Measurements from ENCODE around the gene ECE1.

The ECE1 gene

DNA sequence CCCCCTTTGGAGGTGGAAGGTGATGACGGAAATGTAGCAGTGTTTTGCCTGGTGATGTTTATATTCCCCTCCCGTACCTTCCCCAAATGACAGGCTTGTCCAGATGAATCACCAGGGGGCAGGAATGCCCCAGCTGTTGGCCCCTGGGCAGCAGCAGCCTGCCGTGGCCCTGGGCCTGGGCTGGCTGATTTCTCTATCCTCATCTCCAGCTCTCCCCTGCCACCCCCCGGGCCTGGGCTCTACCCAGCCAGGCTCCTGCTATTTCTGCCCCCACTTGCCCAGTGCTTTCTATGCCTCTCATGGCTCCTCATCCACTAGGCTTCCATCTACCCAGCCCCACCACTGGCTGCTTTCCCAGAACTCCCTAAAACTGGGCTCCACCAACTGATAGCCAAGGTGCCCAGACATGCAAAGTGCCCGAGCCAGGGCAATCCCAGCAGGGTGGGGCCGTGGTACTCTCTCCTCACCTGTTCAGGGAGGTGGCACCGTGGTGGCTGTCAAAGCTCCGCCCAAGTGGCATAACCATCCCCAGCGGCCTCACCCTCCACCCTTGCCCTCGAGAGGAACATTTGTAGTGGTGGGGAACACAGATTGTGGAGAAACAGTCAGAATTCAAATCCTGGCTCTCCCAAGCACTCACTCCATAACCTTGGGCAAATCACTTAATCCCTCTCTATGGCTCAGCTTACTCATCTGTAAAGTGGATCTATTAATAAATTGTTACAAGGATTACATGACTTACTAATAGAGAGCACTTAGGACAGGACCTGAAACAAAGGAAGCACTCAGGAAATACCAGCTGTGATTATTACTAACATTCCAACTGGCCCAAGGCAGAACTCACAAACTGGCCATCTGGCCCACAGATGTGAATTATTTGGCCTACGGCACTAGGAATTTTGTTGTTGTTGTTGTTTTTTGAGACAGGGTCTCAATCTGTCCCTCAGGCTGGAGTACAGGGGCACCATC is 12.8 kb upstream of the ECE1 start:
- Histone ChIP-seq H3K4me3 (ENCODE audit: low read depth, low read length) (no peak overlapping the region), H3K36me3 (ENCODE audit: control insufficient read depth, insufficient read depth, low read length) (no peaks in the 10 kb centered on the region), H3K9ac (ENCODE audit: low read depth, low read length) (no peak overlapping the region), H3K9me3 (ENCODE audit: control insufficient read depth, insufficient read depth, low read length) (no peaks in the 10 kb centered on the region), H3K27me3 (ENCODE audit: control insufficient read depth, insufficient read depth, low read length) (no peaks in the 10 kb centered on the region), H3K4me1 (ENCODE audit: control insufficient read depth, insufficient read depth, low read length) (peaks cover 3% of the 10 kb centered on the region)

DNA sequence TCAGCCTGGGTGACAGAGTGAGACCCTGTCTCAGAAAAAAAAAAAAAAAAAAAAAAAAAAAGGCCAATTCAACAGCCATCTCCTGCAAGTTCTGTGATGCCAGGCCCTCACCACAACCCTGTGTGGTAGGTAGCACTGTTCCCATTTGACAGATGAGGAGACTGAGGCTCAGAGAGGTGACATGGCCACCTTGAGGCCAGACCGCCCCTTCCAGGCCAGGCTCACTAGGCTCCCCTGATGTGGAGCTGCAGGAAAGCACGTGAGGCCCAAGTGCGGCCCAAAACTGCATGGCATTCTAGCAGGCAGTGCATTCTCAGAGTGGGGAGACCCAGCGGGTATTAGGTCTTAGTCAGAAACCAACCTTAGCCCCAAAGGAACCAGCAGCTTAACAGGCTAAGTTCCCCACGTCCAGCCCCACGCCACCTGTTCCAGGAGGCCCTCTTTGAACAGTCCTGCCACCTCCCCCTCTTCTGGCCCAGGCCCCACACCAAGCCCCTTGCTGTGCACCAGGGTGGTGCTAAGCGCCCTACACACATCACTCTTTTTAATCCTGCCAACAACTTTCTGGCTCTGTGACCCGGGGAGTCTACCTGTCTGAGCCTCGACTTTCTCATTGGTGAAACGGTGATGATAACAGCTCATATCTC is 11.7 kb upstream of the ECE1 start:
- Histone ChIP-seq H3K4me1 (ENCODE audit: control insufficient read depth, insufficient read depth, low read length) (no peaks in the 10 kb centered on the region), H3K9ac (ENCODE audit: low read depth, low read length) (no peak overlapping the region), H3K27me3 (ENCODE audit: control insufficient read depth, insufficient read depth, low read length) (no peaks in the 10 kb centered on the region), H3K4me3 (ENCODE audit: low read depth, low read length) (no peak overlapping the region), H3K9me3 (ENCODE audit: control insufficient read depth, insufficient read depth, low read length) (no peaks in the 10 kb centered on the region), H3K36me3 (ENCODE audit: control insufficient read depth, insufficient read depth, low read length) (no peaks in the 10 kb centered on the region)

DNA sequence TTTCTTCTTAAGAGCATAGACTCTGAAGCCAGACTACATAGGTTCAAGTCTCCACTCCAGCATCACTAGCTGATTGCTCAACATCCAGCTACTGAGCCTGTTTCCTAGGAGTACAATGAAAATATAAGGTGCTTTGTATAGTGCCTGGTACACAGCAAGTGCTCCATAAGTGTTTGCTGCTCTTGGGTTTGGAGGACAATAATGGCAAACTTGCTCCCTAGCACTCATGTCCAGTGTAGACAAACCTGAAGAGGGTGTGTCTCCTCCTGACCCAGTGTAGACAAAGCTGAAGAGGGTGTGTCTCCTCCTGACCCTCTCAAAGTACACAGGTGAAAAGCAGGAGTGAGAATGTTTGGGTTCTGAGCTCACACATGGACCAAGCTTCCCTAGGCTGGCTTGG is 10.5 kb upstream of the ECE1 start:
- no peaks in the 10 kb centered on the region for H3K4me1 ChIP-seq (ENCODE audit: control insufficient read depth, insufficient read depth, low read length)
- H3K9me3 ChIP-seq (ENCODE audit: control insufficient read depth, insufficient read depth, low read length) = no peaks in the 10 kb centered on the region
- H3K4me3 ChIP-seq (ENCODE audit: low read depth, low read length) = no peak overlapping the region
- H3K36me3 ChIP-seq (ENCODE audit: control insufficient read depth, insufficient read depth, low read length) = no peaks in the 10 kb centered on the region
- no peaks in the 10 kb centered on the region for H3K27me3 ChIP-seq (ENCODE audit: control insufficient read depth, insufficient read depth, low read length)
- H3K9ac ChIP-seq (ENCODE audit: low read depth, low read length) = no peak overlapping the region

DNA sequence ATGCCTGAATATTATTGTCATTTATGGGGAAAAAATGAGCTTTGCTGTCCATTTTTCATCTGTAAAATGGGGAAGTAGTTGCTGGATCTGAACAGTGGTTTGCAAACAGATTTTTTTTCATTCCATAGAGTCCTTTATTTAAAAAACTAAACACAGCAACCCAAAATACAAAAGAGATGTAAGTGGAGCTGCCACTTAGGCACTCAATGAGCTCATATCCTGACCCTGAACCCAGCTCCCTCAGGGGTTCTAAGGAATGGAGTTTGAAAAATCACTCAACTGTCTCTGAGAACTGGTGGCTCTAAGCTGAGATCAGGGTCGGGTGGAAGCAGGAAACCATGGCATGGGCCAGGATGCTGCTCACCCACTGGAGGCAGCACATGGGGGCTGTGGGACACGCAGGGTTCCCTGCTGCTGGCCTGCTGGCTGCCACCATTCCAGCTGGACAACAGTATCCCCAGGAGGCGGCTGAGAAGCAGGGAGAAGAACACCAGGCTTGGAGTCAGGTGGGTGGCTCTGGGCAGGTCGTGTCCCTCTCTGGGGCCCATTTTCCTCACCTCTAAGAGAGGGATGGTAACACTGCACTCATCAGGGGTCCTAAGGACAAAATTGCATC is 9.6 kb upstream of the ECE1 start:
- H3K36me3 ChIP-seq (ENCODE audit: control insufficient read depth, insufficient read depth, low read length) = no peaks in the 10 kb centered on the region
- H3K4me3 ChIP-seq (ENCODE audit: low read depth, low read length) = no peak overlapping the region
- H3K4me1 ChIP-seq (ENCODE audit: control insufficient read depth, insufficient read depth, low read length) = no peaks in the 10 kb centered on the region
- no peak overlapping the region for H3K9ac ChIP-seq (ENCODE audit: low read depth, low read length)
- H3K9me3 ChIP-seq (ENCODE audit: control insufficient read depth, insufficient read depth, low read length) = no peaks in the 10 kb centered on the region
- H3K27me3 ChIP-seq (ENCODE audit: control insufficient read depth, insufficient read depth, low read length) = no peaks in the 10 kb centered on the region

DNA sequence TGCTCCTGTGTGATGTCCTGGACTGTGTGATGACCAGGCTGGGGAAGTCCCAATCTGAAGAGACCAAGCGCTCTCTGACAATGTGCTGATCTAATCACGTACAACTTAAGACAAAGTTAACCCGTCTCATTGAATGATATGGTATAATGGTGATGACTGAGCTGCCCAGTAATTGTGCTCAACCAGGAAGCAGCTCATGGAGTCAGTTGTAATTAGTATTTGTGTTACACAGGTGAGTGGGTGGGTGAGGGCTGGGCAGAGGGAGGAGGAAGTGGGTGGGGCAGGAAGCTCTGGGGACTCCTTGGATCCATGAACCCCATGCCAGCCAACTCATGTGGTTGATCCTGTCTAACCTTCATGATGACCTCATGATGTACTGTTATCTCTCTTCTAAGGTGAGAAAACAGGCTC is 8.7 kb upstream of the ECE1 start:
- H3K9me3 ChIP-seq (ENCODE audit: control insufficient read depth, insufficient read depth, low read length) = no peaks in the 10 kb centered on the region
- no peak overlapping the region for H3K4me3 ChIP-seq (ENCODE audit: low read depth, low read length)
- H3K9ac ChIP-seq (ENCODE audit: low read depth, low read length) = no peak overlapping the region
- no peaks in the 10 kb centered on the region for H3K36me3 ChIP-seq (ENCODE audit: control insufficient read depth, insufficient read depth, low read length)
- no peaks in the 10 kb centered on the region for H3K27me3 ChIP-seq (ENCODE audit: control insufficient read depth, insufficient read depth, low read length)
- H3K4me1 ChIP-seq (ENCODE audit: control insufficient read depth, insufficient read depth, low read length) = no peaks in the 10 kb centered on the region

DNA sequence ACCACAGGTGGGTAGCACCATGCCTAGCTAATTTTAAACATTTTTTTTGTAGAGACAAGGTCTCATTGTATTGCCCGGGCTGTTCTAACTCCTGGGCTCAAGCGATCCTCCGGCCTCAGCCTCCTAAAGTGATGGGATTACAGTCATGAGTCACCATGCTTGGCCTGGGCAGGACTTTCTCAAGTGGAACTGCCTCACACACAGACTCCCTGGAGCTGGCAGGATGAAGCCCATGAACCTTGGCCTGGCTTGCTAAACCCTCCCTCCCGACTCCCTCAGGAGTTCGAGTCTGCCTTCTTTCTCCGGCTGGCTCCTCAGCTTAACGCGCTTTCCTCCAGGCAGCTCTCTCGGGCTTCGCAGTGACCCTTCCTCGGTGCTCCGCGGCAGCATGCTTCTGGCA is 7.7 kb upstream of the ECE1 start:
- H3K9ac ChIP-seq (ENCODE audit: low read depth, low read length) = no peak overlapping the region
- H3K4me3 ChIP-seq (ENCODE audit: low read depth, low read length) = no peak overlapping the region
- no peaks in the 10 kb centered on the region for H3K27me3 ChIP-seq (ENCODE audit: control insufficient read depth, insufficient read depth, low read length)
- H3K36me3 ChIP-seq (ENCODE audit: control insufficient read depth, insufficient read depth, low read length) = no peaks in the 10 kb centered on the region
- no peaks in the 10 kb centered on the region for H3K4me1 ChIP-seq (ENCODE audit: control insufficient read depth, insufficient read depth, low read length)
- no peaks in the 10 kb centered on the region for H3K9me3 ChIP-seq (ENCODE audit: control insufficient read depth, insufficient read depth, low read length)

DNA sequence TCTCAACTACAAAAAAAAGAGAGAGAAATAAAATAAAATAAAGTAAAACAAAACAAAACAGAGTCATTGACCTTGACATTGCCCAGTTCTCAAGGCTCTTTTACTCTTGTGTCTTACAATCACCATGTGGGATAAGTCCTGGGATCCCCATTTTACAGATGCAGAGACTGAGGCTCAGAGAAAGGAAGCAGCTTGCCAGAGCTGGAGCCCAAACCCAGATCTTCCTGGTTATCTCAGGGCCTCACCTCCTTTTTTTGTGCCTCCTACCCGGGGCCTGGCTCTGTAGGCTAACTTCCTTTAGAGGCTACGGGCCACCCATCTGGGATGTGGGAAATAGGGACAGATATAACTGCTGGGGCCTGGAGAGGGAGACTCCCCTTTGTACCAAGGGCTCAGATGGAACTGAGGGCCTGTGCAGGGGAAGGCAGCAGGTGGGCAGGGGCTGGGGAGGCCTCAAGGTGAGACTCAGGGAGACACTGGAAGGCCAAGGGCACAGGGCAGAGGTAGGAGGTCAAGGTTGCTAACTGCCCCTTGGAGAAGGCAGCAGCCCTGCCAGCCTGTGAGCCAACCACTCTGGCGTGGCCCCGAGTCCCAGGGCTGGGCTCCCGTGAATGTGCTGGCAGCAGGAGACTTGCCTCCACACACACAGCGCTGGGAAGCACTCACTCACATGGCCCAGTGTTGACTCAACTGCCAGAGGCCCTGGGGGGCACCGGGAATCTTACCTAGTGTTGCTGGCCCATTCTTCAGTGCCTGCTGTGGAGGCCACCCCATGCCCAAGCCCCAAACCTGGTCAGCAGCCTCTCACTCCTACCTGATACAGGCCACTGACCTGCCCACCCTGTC is 6.5 kb upstream of the ECE1 start:
- no peak overlapping the region for H3K4me3 ChIP-seq (ENCODE audit: low read depth, low read length)
- no peaks in the 10 kb centered on the region for H3K36me3 ChIP-seq (ENCODE audit: control insufficient read depth, insufficient read depth, low read length)
- H3K9ac ChIP-seq (ENCODE audit: low read depth, low read length) = no peak overlapping the region
- no peaks in the 10 kb centered on the region for H3K9me3 ChIP-seq (ENCODE audit: control insufficient read depth, insufficient read depth, low read length)
- H3K27me3 ChIP-seq (ENCODE audit: control insufficient read depth, insufficient read depth, low read length) = no peaks in the 10 kb centered on the region
- no peaks in the 10 kb centered on the region for H3K4me1 ChIP-seq (ENCODE audit: control insufficient read depth, insufficient read depth, low read length)

DNA sequence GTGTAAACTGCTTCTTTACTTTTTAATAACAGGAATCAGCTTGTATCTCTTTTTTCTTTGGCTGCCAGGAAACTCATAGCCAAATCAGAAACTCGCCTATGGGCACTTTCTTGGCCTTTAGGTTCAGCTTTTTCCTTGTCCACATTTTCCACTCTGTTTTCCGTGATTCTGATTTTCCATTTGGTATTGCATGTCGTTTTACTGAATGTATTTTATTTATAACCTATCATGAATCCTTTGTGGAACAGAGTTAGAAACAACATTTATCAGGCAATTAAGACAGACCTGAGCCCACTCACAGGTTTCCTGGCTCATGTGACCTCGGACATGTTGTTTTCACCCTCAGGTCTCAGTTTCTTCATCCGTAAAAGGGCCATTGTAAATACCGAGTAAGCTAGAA is 5.3 kb upstream of the ECE1 start:
- Histone ChIP-seq H3K4me3 (ENCODE audit: low read depth, low read length) (no peak overlapping the region), H3K36me3 (ENCODE audit: control insufficient read depth, insufficient read depth, low read length) (no peaks in the 10 kb centered on the region), H3K9ac (ENCODE audit: low read depth, low read length) (no peak overlapping the region), H3K4me1 (ENCODE audit: control insufficient read depth, insufficient read depth, low read length) (no peaks in the 10 kb centered on the region), H3K9me3 (ENCODE audit: control insufficient read depth, insufficient read depth, low read length) (no peaks in the 10 kb centered on the region), H3K27me3 (ENCODE audit: control insufficient read depth, insufficient read depth, low read length) (no peaks in the 10 kb centered on the region)

DNA sequence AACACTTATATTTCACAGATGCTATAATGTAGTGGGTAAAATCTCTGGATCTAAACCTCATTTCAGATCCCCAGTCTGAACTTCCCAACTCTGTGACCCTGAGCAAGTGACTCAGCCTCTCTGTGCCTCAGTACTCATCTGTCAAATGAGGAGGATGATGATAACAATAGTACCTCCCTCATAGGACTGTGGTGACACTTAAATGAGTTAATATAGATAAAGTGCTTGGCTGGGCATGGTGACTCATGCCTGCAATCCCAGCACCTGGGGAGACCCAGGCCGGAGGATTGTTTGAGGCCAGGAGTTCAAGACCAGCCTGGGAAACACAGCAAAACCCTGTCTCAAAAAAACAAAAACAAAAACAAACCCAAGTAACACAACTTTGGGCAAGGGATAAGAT is 4.7 kb upstream of the ECE1 start:
- H3K27me3 ChIP-seq (ENCODE audit: control insufficient read depth, insufficient read depth, low read length) = no peaks in the 10 kb centered on the region
- no peak overlapping the region for H3K4me3 ChIP-seq (ENCODE audit: low read depth, low read length)
- H3K9me3 ChIP-seq (ENCODE audit: control insufficient read depth, insufficient read depth, low read length) = no peaks in the 10 kb centered on the region
- no peaks in the 10 kb centered on the region for H3K36me3 ChIP-seq (ENCODE audit: control insufficient read depth, insufficient read depth, low read length)
- no peak overlapping the region for H3K9ac ChIP-seq (ENCODE audit: low read depth, low read length)
- no peaks in the 10 kb centered on the region for H3K4me1 ChIP-seq (ENCODE audit: control insufficient read depth, insufficient read depth, low read length)

DNA sequence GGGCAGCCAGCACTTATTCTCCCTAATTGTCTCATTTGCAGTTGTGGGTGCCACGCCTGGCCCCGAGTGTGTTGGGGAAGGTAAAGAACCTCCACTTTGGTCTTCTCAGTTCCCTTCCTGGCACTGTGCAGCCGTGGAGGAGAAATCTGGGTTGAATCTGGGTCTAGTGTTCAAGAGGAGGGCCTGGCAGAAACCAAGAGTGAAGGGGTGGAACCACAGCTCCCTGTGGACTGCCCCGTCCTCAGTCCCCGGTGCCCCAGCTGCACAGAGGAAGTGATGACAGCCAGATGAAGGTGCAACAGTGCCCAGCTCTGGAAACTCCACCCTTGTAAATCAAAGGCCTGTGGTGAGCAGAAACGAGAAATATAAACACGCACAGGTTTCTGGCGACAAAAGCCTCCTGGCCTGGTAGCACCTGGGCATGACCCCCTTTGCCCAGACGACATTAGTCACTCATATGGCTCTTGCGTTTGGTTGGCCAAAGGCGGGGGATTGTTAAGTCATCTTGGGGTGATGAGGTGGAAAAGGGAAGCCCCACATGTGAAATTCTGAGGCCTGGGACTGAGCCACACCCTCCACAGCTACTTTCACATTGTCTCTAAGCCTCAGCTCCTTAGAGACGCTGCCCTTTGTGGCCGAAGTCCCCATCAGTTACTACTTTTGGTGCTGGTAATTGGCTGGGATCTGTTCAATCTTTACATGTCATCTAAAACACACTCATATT is 4.2 kb upstream of the ECE1 start:
- Histone ChIP-seq H3K9ac (ENCODE audit: low read depth, low read length) (no peak overlapping the region), H3K4me3 (ENCODE audit: low read depth, low read length) (no peak overlapping the region), H3K4me1 (ENCODE audit: control insufficient read depth, insufficient read depth, low read length) (no peaks in the 10 kb centered on the region), H3K36me3 (ENCODE audit: control insufficient read depth, insufficient read depth, low read length) (no peaks in the 10 kb centered on the region), H3K9me3 (ENCODE audit: control insufficient read depth, insufficient read depth, low read length) (no peaks in the 10 kb centered on the region), H3K27me3 (ENCODE audit: control insufficient read depth, insufficient read depth, low read length) (no peaks in the 10 kb centered on the region)

Data from iPS-15b (cell line).